ENCODE results near the gene MT1X. TPM values are rescaled to one million over a fixed set of nuclear protein-coding genes. Genes with fewer than 3 reads are reported as not detected.
"Not testable (repeated sequence)": the region's sequence is repeated elsewhere in the genome, so short reads cannot be mapped to it uniquely, and the experiment has no call there.

MT1X gene
- total RNA-seq, 2 donors from 2014 or later: 308 to 320 TPM

DNA sequence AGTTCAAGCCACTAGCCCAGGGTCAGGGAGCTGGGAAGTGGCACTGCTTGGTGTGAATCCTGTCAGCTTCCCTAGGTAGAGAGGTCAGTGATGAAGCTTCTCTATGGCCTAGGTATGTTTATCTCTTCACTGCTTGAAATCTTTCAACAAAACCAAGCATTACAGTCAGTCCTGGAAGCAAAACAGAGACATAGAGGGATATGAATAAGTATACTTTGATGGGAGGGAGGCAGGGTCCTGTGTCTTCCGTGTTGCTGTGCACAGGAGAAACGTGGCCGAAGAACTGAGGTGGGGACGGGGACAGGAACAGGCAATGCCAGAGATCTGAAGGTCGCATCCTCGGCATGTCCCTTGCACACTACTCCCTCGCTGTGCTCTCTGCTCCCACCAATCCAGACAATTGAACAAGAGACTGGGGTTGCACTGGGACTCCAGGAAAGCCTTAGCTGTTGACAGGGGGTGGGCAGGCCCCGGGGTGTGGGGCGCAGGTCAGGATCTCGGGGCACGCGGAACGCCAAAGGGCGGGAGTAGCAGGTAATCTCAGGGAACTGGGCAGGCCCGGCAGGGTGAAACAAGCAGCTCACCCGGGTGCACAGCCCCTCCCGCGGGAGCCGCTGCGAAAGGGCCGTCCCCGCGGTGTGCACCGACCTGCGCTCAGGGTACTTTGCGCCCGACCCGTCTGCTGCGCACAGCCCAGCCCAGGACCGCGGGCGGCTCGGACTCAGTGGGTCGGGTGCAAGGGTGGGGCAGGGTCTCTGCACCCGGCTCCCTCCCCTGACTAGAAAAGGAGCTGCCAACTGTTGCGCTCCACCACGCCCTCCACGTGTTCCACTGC is 13.0 kb upstream of the MT1X start, which contains the start of gene MT1H:
Gene MT1H, plus strand, starts transcription at position 810 of the 835 bp plus-strand sequence. CDS start 71 bp downstream, outside the sequence.
- no peak within 1 kb of the TSS for H3K4me3 ChIP-seq
- H3K9me3 ChIP-seq: no peaks in the 10 kb centered on the region
- no peaks in the 10 kb centered on the region for H3K36me3 ChIP-seq
- no peak for ATAC-seq (ENCODE audit: insufficient number of reproducible peaks, low FRiP score, low read depth)
- TF ChIP-seq CTCF (IDR thresholded peaks at IDR 0.05): no peak
- DNase-seq (ENCODE audit: low spot score): no peak
- H3K4me1 ChIP-seq (ENCODE audit: control insufficient read depth in 1 of 2, low read depth in 2 of 2): peaks cover 6 to 22% of the 10 kb centered on the region in 2 donors
- peaks cover 13% of the 10 kb centered on the region for H3K27me3 ChIP-seq (replicated peaks; ENCODE audit: insufficient read depth)
- no peak within 1 kb of the TSS for H3K27ac ChIP-seq

GRCh38 chr16:56669840-56670619 is 12.2 kb upstream of the MT1X start:
- Histone ChIP-seq H3K9me3 (no peaks in the 10 kb centered on the region), H3K27ac (no peak overlapping the region), H3K36me3 (no peaks in the 10 kb centered on the region), H3K4me3 (no peak overlapping the region), H3K4me1 (ENCODE audit: control insufficient read depth in 1 of 2, low read depth in 2 of 2) (peaks cover 6 to 22% of the 10 kb centered on the region in 2 donors), H3K27me3 (replicated peaks; ENCODE audit: insufficient read depth) (peaks cover 14% of the 10 kb centered on the region)
- no peak for TF ChIP-seq CTCF (IDR thresholded peaks at IDR 0.05)
- DNase-seq (ENCODE audit: low spot score): no peak
- ATAC-seq (ENCODE audit: insufficient number of reproducible peaks, low FRiP score, low read depth): no peak

GRCh38 chr16:56670620-56670934 is 11.7 kb upstream of the MT1X start:
- H3K4me1 ChIP-seq (ENCODE audit: control insufficient read depth in 1 of 2, low read depth in 2 of 2): peaks cover 6 to 22% of the 10 kb centered on the region in 2 donors

DNA sequence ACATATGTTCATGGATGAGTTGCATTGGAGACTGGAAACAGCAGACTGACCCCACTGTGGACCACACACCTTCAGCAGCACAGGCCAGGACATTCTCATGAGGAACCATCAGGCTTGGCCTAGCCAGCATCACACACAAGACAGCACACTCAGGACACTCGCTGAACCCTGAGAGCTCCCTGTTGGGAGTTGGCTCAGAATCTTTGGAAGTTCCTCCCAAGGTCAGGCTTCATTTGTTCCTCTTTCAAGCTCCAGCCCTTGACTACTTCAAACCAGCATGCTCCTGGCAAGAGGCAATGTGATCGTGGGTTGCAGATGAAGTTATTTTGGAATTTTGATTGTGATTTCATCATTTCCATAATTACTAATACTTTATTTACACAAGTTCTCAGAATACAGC is 10.6 kb upstream of the MT1X start:
- H3K27me3 ChIP-seq (replicated peaks; ENCODE audit: insufficient read depth): peaks cover 22% of the 10 kb centered on the region
- H3K27ac ChIP-seq, H3K9me3 ChIP-seq: not testable (repeated sequence)

More at GRCh38 chr16:56670620-56670934, 11.7 kb upstream of the MT1X start:
- Histone ChIP-seq H3K36me3 (no peaks in the 10 kb centered on the region), H3K27ac (no peak overlapping the region), H3K27me3 (replicated peaks; ENCODE audit: insufficient read depth) (peaks cover 19% of the 10 kb centered on the region), H3K4me3 (no peak overlapping the region), H3K9me3 (no peaks in the 10 kb centered on the region)
- no peak for TF ChIP-seq CTCF (IDR thresholded peaks at IDR 0.05)
- DNase-seq (ENCODE audit: low spot score) (no peak), ATAC-seq (ENCODE audit: insufficient number of reproducible peaks, low FRiP score, low read depth) (no peak)

GRCh38 chr16:56672171-56672570 is 10.1 kb upstream of the MT1X start:
- not testable (repeated sequence) for H3K4me3 ChIP-seq; DNase-seq (ENCODE audit: low spot score); ATAC-seq (ENCODE audit: insufficient number of reproducible peaks, low FRiP score, low read depth); H3K36me3 ChIP-seq; H3K27ac ChIP-seq; H3K9me3 ChIP-seq
- H3K4me1 ChIP-seq (ENCODE audit: control insufficient read depth in 1 of 2, low read depth in 2 of 2): peaks cover 10 to 28% of the 10 kb centered on the region in 2 donors
- H3K27me3 ChIP-seq (replicated peaks; ENCODE audit: insufficient read depth): peaks cover 22% of the 10 kb centered on the region

More for the DNA sequence above, 10.6 kb upstream of the MT1X start:
- peaks cover 10 to 30% of the 10 kb centered on the region in 2 donors for H3K4me1 ChIP-seq (ENCODE audit: control insufficient read depth in 1 of 2, low read depth in 2 of 2)
- H3K36me3 ChIP-seq; DNase-seq (ENCODE audit: low spot score); H3K4me3 ChIP-seq; ATAC-seq (ENCODE audit: insufficient number of reproducible peaks, low FRiP score, low read depth): not testable (repeated sequence)

Measured in thoracic aorta (tissue), 2 donors.